IPS-NIHi11 (cell line): ENCODE results near the gene BEST1.
"Not testable (repeated sequence)": the region's sequence is repeated elsewhere in the genome, so short reads cannot be mapped to it uniquely, and the experiment has no call there.

Source experiments
- DNase-seq: peaks from one replicate; pipeline ENCODE4 v3.0.0; 2012; ENCODE audit warnings: mixed read lengths, low spot score

BEST1 gene

DNA sequence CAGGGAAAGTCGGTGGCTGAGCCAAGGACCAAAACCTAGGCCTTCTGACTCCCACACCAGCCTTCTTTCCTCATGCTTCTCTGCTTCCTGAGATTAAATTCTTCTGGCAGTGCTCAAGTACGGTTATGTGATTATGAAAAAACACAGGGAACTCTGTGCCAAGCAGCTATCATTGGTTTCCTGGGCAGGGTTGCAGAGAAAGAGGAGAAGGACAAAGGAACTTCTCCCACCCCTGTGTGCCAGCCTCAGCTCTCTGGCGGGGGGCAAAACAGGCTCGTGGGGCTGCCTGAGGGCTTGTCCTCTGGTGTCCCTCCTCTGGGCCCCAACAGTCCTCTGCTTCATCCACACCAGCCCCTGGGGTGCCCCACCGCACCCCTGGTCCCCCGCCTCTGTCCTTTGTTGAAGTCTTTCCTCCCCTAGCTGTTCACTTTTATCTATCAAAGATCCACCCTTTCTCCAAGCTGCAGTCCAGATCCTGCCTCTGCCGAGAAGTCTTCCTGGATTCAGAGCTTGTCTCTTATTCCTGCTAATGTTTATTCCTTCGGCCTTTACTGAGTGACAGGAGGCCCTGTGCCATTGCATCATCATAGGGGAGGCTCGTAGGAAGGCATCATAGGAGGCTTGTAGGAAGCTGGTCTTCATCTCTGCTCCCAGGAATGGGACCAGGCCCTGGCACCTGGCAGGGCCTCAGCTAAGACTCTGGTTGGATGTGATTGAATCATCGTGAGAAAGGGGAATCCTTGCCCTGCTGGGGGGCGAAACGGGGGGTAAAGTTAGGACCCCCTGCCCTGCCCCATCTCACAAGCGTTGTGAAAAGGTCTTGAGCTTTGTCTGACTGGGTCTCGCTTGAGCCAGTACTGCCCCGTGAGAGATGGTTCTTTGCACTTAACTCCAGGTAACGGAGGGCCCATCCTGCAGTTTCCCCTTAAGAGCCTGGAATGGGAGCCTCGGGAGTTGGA lies 28.8 kb downstream of the BEST1 start:
- DNase-seq, result no peak

DNA sequence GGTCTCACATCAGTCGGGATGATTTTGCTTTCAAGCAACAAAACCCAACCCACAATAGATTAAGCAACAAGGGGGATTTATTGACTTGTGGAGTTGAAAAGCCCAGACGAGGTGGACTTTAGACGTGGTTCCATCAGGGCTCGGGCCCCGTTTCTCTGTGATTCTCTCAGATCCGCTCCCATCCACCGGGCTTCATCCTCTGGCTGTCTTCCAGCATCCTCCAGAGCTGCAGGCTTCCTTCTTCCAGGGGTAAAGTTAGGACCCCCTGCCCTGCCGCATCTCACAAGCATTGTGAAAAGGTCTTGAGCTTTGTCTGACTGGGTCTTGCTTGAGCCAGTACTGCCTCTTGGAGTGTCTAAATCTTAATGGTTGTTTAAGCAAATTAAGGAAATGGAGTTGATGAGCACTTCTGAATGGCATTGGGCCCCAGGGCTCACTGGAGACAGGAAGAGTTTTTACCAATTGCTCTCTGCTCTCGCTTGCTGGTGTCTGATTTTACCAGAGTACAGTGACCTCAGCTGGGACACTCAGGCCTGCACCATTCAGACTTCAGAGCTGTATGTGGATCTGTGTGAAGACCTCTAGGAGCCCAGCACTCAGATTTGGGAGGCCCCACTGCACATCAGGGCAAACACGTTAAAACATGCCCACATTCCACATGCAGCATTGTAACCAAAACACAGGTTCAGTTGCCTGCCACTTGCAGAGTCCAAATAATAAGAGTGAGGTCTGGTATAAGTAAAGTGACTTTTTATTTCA lies 30.8 kb downstream of the BEST1 start:
- no peak for DNase-seq

DNA sequence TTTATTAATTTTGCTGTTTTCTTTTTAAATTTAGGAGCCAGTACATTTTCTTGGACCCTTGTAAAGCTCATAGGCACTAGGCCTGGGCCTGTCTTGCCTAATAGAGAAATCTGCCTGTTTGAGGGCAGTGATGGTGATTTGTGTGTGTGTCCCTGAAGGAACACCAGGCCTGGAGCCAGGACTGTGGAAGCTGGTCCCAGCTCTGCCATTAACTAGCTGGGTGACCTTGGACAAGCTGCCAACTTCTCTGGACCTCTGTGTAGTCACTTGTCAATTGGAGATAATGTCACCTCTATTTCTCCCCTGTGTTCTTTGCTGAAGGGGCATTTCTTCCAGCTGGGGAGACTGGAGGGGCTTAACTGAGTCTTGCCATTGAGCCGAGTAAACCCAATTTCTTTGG lies 33.3 kb downstream of the BEST1 start:
- DNase-seq, result no peak

DNA sequence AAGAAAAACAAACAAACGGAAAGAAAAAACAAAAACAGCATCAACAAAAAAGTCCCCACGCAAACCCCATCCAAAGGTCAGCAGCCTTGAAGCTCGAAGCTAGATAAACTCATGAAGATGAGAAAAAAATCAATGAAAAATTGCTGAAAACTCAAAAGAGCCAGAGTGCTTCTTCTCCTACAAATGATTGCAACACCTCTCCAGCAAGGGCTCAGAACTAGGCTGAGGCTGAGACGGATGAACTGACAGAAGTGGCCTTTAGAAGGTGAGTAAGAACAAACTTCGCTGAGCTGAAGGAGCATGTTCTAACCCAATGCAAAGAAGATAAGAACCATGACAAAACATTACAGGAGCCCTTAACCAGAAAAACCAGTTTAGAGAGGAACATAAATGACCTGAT lies 35.7 kb downstream of the BEST1 start:
- no peak for DNase-seq

DNA sequence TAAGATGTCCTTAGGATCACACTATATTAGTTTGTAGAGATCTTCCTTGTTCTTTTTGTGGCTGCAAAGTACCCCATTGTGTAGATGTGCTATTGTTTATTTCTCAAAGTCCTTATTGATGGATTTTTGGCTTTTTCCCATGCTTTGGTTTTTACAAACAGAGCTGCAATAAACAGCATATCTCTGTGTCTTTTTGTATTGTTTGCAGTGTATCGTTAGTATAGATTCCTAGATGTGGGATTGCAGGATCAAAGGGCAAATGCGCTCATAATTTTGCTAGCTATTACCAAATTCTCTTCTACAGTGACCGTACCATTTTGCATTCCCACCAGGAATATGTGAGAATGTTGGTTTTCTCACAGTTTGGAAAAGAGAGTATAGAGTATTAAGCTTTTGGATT lies 44.8 kb downstream of the BEST1 start:
- DNase-seq, result no peak

DNA sequence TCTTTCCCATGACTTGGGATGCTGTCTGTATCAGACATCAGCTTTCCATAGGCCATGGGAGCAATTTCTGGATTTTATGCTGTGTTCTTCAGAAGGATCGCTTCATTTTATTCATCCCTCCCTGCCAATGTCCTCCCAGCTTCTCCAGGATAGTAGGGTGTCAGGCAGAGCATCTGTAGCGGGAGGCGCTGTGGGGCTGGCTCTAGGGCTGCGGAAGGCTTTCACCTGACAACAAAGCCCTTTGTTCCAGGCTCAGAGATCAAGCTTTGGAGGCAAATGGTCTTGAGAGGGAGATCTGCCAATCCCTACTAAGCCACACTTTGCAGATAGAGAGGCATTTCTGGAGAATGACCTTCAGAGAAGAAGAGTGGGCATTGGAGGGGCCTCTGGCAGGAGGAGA lies 46.8 kb downstream of the BEST1 start:
- DNase-seq, result peak; percentile 70

DNA sequence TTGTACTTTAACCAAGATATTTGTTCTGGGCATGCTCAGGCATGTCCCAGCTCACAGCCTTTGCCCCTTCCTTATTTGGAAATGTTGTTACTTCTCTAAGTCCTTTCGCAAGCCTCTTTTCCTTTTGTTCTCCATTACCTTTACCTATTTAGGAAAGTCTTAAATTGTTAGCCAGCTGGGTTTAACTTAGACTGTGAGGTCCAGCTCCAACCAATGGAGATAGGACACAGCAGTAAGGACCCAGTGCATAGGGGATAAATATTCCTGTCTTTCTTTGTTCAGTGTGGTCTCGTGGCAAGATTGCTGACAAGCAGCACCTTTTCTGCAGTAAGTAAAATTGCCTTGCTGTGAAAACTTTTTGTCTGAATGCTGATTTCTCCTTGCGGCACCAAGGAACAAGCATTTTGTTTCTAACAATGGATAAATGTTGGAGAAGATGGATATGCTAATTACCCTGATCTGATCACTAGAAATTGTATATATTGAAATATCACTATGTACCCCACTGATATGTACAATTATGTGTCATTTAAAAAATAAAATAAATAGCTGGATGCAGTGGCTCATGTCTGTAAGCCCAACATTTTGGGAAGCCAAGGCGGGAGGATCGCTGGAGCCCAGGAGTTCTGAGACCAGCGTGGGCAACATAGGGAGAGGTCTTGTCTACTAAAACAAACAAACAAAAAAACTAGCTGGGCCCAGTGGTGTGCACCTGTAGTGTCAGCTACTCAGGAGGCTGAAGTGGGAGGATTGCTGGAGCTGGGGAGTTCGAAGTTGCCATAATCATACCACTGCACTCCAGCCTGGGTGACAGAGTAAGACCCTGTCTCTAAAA lies 49.2 kb downstream of the BEST1 start:
- no peak for DNase-seq

DNA sequence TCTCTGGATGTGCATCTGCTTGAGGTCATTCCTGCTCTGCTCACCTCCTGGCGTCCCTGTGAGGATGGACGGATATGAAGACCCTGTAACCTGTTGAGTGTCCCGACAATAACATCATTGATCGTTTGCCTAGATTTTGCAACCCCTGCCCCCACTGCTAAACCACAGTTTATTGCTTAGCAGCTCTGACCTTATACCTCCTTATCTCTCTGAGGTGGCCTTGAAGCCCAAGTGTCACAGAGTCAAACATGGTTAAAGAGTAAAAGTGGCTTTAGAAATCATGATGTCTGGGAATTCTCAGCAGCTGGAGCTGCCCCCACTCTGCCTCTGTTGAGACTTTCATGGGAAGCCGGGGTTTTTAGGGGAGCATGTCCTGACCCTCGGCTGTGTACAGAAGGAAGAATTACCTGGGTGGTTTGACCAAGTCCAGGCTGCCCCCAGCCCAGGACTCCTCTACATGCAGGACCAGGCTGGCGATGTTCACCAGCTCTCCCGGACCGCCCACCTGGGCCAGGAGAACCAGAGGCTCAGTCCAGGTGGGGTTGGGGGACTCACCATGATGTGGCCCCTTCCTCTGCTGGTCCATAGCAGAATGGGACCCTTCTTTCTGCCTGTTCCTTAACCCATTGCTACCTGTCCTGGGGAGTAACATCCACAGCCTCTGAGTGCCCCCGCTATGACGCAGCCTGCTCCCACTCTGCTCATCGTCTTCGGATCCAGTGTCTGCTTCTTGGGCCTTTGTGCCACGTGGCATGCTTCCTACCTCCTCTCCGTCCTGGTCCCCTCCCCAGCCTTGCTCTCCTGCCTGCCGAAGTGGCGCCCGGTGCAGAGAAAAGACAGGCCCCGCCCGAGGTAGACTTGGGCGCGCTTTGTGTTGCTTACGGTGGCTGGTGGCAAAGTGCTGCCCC lies 50.6 kb downstream of the BEST1 start:
- DNase-seq, result no peak

DNA sequence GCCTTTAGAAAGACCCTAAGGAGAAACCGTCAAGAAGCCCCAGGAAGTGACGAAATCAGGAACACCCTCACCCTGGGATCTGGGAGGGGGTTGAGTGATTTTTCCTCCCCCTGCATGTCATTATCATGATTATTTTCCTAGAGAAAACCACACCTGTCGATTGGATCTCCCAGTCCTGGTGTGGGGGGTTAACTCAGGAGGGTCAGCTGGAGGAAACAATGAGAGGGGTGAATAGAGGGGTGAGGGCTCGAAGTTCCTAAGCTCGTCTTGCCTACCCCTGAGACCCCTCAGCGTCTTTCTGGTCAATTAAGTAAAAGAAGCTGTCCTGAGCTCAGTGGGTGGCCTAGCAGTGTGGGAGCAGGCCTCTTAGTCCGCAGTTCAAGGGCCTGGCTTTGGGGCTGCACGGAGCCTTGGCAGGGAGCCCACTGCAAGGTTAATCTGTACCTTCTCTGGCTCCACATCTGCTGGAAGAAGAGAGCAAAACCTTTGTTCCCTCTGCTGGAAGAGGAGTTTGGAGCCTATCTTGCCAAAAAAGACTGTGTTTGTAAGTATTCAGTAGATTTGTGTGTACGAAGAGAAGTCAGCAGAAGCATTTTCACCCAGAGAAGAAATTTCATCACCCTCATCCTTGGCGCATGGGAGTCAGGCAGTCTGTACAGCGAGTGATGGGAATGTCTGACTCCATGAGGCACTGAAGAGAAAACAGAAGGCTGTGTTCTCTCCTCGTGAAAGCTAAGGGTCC lies 51.5 kb downstream of the BEST1 start:
- no peak for DNase-seq

DNA sequence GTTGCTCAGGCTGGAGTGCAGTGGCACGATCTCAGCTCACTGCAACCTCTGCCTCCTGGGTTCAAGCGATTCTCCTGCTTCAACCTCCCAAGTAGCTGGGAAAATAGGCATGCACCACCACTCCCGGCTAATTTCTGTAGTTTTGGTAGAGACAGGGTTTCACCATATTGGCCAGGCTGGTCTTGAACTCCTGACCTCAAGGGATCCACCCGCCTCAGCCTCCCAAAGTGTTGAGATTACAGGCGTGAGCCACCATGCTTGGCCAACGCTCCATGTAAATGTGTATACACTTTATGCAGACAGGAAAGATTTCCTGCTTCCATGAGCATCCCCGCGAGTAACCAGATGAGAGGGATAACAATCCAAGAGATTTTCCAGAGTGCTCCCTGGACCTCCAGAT lies 52.1 kb downstream of the BEST1 start:
- not testable (repeated sequence) for DNase-seq

DNA sequence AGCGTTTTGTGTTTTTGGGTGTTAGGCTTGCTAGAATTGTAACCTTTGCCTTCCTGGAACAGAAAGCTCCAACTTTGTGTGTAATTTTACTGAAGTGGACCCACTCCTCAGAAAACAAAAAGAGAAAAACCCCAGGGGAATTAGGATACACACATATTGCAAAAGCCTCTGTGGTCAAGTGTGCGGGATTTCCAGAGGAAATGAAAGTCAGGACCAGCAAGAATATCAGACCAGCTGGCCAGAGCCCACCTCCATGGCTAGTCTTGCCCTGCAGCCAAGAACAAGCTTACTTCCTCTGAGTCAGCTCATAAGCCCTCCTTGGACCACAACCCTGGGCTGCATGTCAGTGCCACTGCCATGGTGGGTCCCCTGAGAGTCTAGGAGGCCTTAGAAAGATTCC lies 54.3 kb downstream of the BEST1 start:
- no peak for DNase-seq

DNA sequence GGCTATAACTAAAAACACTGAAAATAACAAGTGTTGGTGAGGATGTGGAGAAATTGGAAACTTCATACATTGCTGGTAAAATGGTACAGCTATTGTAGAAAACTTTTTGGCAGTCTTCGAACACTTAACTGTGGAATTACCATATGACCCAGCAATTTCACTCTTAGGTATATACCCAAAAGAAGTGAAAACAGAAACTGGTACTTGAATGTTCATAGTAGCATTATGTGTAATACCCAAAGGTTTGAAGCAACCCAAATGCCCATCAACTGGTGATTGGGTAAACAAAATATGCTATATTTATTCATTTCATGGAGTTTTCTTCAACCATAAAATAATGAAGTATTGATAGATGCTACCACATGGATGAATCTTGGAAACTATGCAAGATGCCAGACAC lies 58.0 kb downstream of the BEST1 start:
- DNase-seq, result no peak

DNA sequence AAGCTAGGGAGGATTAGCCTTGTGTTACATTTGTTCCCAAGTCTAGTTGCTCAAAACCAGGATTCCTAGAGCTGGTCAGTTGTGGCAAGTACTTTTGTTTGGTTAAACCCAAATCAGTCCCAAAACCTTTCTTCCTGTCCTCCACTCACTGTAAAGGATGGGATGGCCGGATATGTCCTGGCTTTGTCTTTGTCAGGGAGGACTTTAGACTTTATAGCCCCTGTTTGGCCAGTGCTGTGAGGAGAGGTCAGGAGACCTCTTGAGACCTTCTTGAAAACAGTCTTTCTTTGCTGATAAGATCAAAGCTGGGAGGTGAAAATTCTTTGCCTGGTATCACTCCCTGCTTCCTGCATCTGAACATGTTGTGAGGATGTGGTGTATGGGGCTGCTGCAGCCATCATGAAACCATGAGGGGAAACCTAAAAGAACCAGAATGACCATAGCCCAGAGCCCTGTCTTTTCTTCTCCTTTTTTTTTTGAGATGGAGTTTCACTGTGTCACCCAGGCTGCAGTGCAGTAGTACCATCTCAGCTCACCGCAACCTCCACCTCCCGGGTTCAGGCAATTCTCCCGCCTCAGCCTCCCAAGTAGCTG lies 60.9 kb downstream of the BEST1 start:
- DNase-seq, result no peak

DNA sequence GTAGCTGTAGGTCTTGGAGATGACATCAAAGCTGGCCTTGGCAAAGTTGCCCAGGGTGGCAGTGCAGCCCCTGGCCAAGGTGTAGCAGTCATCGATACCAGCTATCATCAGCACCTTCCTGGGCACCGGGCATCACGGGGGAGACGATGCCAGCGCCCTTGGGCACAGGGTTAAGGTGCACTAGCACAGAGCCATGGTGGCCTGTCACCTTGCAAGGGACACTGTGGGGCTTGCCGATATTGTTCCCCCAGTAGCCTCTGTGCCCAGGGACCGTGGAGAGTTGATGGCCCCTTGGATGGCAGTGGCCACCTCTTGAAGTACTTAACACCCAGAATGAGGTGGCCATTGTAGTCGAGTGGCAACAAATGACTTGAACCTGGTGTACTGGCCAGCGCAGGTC lies 61.7 kb downstream of the BEST1 start:
- no peak for DNase-seq

DNA sequence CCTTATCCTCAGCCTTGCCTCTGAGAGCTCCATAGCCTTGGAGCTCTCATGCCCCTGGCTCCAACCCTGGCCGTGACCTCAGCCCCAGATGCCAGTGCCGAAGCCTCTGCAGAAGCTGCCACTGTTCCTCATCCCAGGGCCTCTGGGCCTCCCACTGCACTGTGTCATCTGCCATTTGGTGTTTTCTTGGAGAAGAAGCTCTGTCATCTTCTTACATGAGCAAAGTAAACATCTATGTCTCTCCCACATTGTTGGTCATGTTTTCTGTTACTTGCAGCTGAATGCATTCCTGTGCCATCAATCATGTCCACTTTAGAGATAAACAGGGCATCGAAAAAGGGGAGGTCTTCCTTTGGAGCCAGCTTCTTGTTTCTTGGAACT lies 62.3 kb downstream of the BEST1 start:
- no peak for DNase-seq

DNA sequence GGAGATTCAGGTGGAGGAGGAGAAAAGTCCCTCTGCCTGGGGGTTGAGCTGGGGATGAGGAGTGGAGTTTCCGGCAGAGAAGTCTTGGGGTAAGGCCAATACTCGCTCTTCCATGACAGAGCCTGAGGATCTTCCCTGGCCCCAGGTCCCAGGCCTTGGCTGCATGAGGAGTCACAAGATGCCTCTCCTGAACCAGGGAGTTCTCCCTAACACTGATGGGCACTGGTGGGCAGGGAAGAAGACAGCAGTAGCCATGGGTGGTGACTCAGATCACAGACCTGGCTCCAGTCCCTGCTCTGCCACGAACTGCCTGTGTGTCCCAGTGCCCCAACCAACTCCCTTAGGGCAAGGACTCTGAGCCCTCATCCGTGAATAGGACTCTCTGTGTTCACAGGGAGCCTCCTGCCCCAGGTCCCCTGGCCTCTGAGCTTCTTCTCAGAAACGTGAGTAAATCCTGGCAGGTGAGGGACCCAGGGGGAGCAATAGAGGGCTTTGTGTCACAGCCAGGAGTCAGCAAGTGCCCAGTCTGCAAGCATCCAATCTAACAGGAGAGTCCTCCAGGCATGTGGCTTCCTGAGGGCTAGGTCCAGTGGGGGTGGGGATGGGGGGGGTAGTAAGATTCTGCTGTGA lies 62.8 kb downstream of the BEST1 start:
- DNase-seq, result no peak
